BJ (cell line): ENCODE data around the gene PCMTD2. TPM values are rescaled to one million over a fixed set of nuclear protein-coding genes. Genes with fewer than 3 reads are reported as not detected.

Experiments
- CTCF ChIA-PET: fragments of 350-600 bp; formaldehyde crosslinking; extraction: SDS; loops from one replicate; lab custom pipeline; 2021; ENCODE audit warnings: antibody characterized with exemption, inconsistent platforms; lab: Yijun Ruan, JAX
- POLR2A ChIA-PET: fragments of 300-600 bp; sonication (Branson Sonifier 250); formaldehyde crosslinking; extraction: SDS; loops from one replicate; lab custom pipeline; 2021; ENCODE audit warnings: antibody characterized with exemption; lab: Charles Lee
- DNase-seq: peaks from one replicate; pipeline ENCODE4 v3.0.0-alpha.2; 2011; ENCODE audit warnings: low read depth
- H3K27me3 ChIP-seq: 2 replicates; pipeline ENCODE4 v1.6.0; 2011; ENCODE audit warnings: low read length; ENCODE audit not compliant: control insufficient read depth, insufficient read depth
- H3K36me3 ChIP-seq: 2 replicates; pipeline ENCODE4 v1.5.1; 2011; ENCODE audit warnings: low read length; ENCODE audit not compliant: control insufficient read depth, insufficient read depth
- H3K4me3 ChIP-seq: 2 replicates; pipeline ENCODE4 v1.5.1; 2011; ENCODE audit warnings: low read depth, mild to moderate bottlenecking, control low read depth, low read length
- CTCF ChIP-seq: IDR thresholded peaks from 2 replicates; pipeline ENCODE4 v1.5.1; 2011; ENCODE audit warnings: low read depth, mild to moderate bottlenecking, control low read depth, inconsistent platforms, low read length, moderate library complexity; ENCODE audit not compliant: insufficient read depth
- polyA plus RNA-seq: library from polyadenylated mRNA; depleted of rRNA; stranded (reverse); fragments of >200 nt; gene quantifications from 2 replicates; pipeline ENCODE4 v1.2.3, GENCODE V29; 2011

Gene PCMTD2
- polyA plus RNA-seq, 1 experiment = 34.4 TPM

DNA sequence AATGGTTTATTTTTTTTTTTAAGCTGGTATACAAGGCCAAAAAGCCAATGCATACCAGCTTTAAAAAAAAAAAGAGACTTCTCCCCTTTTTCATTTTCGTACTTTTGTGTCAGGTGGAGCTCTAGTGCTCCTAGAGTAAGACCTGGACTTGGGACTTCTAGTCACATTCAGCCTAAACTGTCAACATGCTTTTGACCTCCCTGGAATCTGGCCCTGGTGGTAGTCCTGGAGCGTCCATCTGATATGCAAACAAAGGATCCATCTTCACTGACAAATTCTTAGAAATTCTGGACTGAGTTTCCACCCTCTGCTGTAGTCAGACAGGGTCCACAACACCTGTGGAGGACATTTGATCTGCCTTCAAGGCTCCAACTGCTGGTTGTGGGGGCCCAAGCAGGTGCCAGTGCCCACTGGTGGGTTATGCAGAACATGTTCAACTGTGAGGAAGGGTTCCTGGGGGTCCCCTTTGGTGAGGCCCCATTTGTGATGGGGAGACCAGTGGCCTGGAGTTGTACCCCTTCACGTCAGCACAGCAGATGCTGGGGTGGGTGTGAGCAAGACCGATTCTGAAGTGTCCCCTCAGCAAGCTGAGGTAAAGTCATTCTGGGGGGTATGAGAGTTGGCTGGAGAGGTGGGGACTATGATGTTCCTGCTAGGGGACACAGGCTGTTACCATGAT lies 12.6 kb upstream of the PCMTD2 start:
- DNase-seq = no peak
- H3K4me3 ChIP-seq = no peak overlapping the region
- peaks cover 13% of the 10 kb centered on the region for H3K27me3 ChIP-seq
- ChIA-PET CTCF (no interaction called here), POLR2A (no interaction called here)
- no peaks in the 10 kb centered on the region for H3K36me3 ChIP-seq
- TF ChIP-seq CTCF = no peak

GRCh38 chr20:64244281-64244805 lies 11.2 kb upstream of the PCMTD2 start:
- TF ChIP-seq CTCF = no peak
- Histone ChIP-seq H3K36me3 (no peaks in the 10 kb centered on the region), H3K27me3 (peaks cover 14% of the 10 kb centered on the region), H3K4me3 (no peak overlapping the region)
- ChIA-PET CTCF (no interaction called here), POLR2A (no interaction called here)
- DNase-seq = no peak

- ChIA-PET POLR2A (no interaction called here), CTCF (no interaction called here)
- DNase-seq = no peak
- peaks cover 16% of the 10 kb centered on the region for H3K27me3 ChIP-seq
- no peak overlapping the region for H3K4me3 ChIP-seq
- no peaks in the 10 kb centered on the region for H3K36me3 ChIP-seq
- TF ChIP-seq CTCF = no peak
These were observed 10.5 kb upstream of the PCMTD2 start for GRCh38 chr20:64244870-64245603.

GRCh38 chr20:64245746-64246595 lies 9.6 kb upstream of the PCMTD2 start:
- Histone ChIP-seq H3K27me3 (peaks cover 16% of the 10 kb centered on the region), H3K4me3 (no peak overlapping the region), H3K36me3 (no peaks in the 10 kb centered on the region)
- ChIA-PET POLR2A (no interaction called here), CTCF (no interaction called here)
- no peak for DNase-seq
- TF ChIP-seq CTCF = no peak
